B cell (primary cell): ENCODE data around the gene CCL11. TPM values are rescaled to one million over a fixed set of nuclear protein-coding genes. Genes with fewer than 3 reads are reported as not detected.

ENCODE experiments used
- ATAC-seq: fragments of 200-7000 bp; cut with Tn5 transposase; one replicate; pipeline ENCODE4 v1.10.0; 2021; ENCODE audit warnings: low read depth, mild to moderate bottlenecking, moderate number of reproducible peaks, moderate library complexity
- CTCF ChIA-PET: fragments of 350-600 bp; sonication (Branson Sonifier 250); formaldehyde crosslinking; loops from one replicate; lab custom pipeline; 2021; ENCODE audit warnings: antibody characterized with exemption, inconsistent platforms; lab: Charles Lee
- POLR2A ChIA-PET: fragments of 350-600 bp; sonication (Branson Sonifier 250); formaldehyde crosslinking; loops from one replicate; lab custom pipeline; 2021; ENCODE audit warnings: antibody characterized with exemption; lab: Charles Lee
- DNase-seq: peaks from one replicate; pipeline ENCODE4 v3.0.0; 2013
- H2AFZ ChIP-seq: 2 replicates; pipeline ENCODE4 v1.6.1; 2012; ENCODE audit warnings: mild to moderate bottlenecking, low read depth, low read length; ENCODE audit not compliant: insufficient read depth, poor library complexity, severe bottlenecking
- H3K27ac ChIP-seq, 2 donors: 1 replicate in 1 of 2; 2 replicates in 1 of 2; pipeline ENCODE4 v1.5.1; 2012 to 2013; ENCODE audit warnings: low read length in 2 of 2, mild to moderate bottlenecking in 2 of 2, moderate library complexity in 1 of 2
- H3K27me3 ChIP-seq, 4 experiments: fragments of 200-600 bp in 1 of 4; sonication (generic) in 1 of 4; replicated peaks in 1 of 4; 1 replicate in 2 of 4; 2 replicates in 2 of 4; pipeline versions ENCODE4 v1.6.1 to v1.7.0; 2013 to 2016; ENCODE audit warnings: low read length in 3 of 4, mild to moderate bottlenecking in 2 of 4, mixed read lengths in 1 of 4, moderate library complexity in 1 of 4; ENCODE audit not compliant: insufficient read depth in 4 of 4, control insufficient read depth in 3 of 4; ENCODE audit errors: control extremely low read depth in 1 of 4
- H3K36me3 ChIP-seq, 2 experiments: replicated peaks in 1 of 2; 1 replicate in 1 of 2; 2 replicates in 1 of 2; pipeline versions ENCODE4 v1.6.1 to v1.7.1; 2013; ENCODE audit warnings: low read length in 1 of 2; ENCODE audit not compliant: insufficient read depth in 2 of 2, control insufficient read depth in 1 of 2; ENCODE audit errors: control extremely low read depth in 1 of 2, extremely low read depth in 1 of 2
- H3K4me1 ChIP-seq, 2 donors: fragments of 200-600 bp in 1 of 2; sonication (generic) in 1 of 2; 1 replicate in 1 of 2; 2 replicates in 1 of 2; pipeline versions ENCODE4 v1.5.1 to v1.6.1; 2013 to 2017; ENCODE audit warnings: low read length in 2 of 2; ENCODE audit not compliant: control insufficient read depth in 2 of 2, insufficient read depth in 2 of 2
- H3K4me2 ChIP-seq: replicated peaks from 2 replicates; pipeline ENCODE3; 2012; ENCODE audit warnings: mild to moderate bottlenecking, low read depth, low read length; ENCODE audit not compliant: poor library complexity, severe bottlenecking
- H3K4me3 ChIP-seq, 5 experiments: fragments of 200-600 bp in 1 of 5; sonication (generic) in 1 of 5; 1 replicate in 3 of 5; 2 replicates in 2 of 5; pipeline versions ENCODE4 v1.5.1 to v1.7.0; 2011 to 2016; ENCODE audit warnings: low read length in 4 of 5, mild to moderate bottlenecking in 4 of 5, low read depth in 2 of 5, control low read depth in 1 of 5, moderate library complexity in 1 of 5; ENCODE audit not compliant: insufficient read depth in 1 of 5; ENCODE audit errors: control extremely low read depth in 1 of 5, extremely low read depth in 1 of 5
- H3K79me2 ChIP-seq: fragments of 200-600 bp; sonication (generic); one replicate; pipeline ENCODE4 v1.6.0; 2016; ENCODE audit warnings: low read length; ENCODE audit not compliant: control insufficient read depth, insufficient read depth
- H3K9ac ChIP-seq: fragments of 200-600 bp; sonication (generic); 2 replicates; pipeline ENCODE4 v1.6.1; 2017; ENCODE audit warnings: mild to moderate bottlenecking, low read length, moderate library complexity
- H3K9me3 ChIP-seq, 3 donors: one replicate each; pipeline versions ENCODE4 v1.6.1 to v1.7.1; 2013; ENCODE audit warnings: low read length in 2 of 3; ENCODE audit not compliant: control insufficient read depth in 2 of 3, insufficient read depth in 1 of 3; ENCODE audit errors: control extremely low read depth in 1 of 3
- H4K20me1 ChIP-seq: 2 replicates; pipeline ENCODE4 v1.6.0; 2012; ENCODE audit warnings: mild to moderate bottlenecking, low read length; ENCODE audit not compliant: insufficient read depth, control insufficient read depth, poor library complexity, severe bottlenecking
- H3K27ac Mint-ChIP-seq: one replicate; pipeline ENCODE4 v1.8.0; 2021; ENCODE audit warnings: mixed read lengths
- H3K27me3 Mint-ChIP-seq: one replicate; pipeline ENCODE4 v1.8.0; 2021; ENCODE audit warnings: mixed read lengths
- H3K4me1 Mint-ChIP-seq: one replicate; pipeline ENCODE4 v1.8.0; 2021; ENCODE audit warnings: mixed read lengths
- H3K4me3 Mint-ChIP-seq: one replicate; pipeline ENCODE4 v1.8.0; 2021; ENCODE audit warnings: mixed read lengths
- H3K9me3 Mint-ChIP-seq: one replicate; pipeline ENCODE4 v1.8.0; 2022; ENCODE audit warnings: mixed read lengths; ENCODE audit not compliant: insufficient read depth
- CTCF ChIP-seq: fragments of 200-600 bp; IDR thresholded peaks from one replicate; pipeline ENCODE4 v1.8.0; 2022; ENCODE audit warnings: antibody characterized with exemption, mild to moderate bottlenecking
- EZH2 ChIP-seq: IDR thresholded peaks from 2 replicates; pipeline ENCODE4 v1.6.1; 2012; ENCODE audit warnings: borderline replicate concordance, low read depth, mild to moderate bottlenecking, moderate library complexity, low read length; ENCODE audit not compliant: insufficient read depth, poor library complexity, severe bottlenecking
- WGBS: methylation state at CpG from one replicate; pipeline ENCODE4 v1.1.5; 2013; ENCODE audit warnings: missing lambda C conversion rate; ENCODE audit not compliant: insufficient coverage; 5-methylcytosine and 5-hydroxymethylcytosine counted together
- intact Hi-C: fragments of 100-400 bp; cut with micrococcal nuclease; formaldehyde crosslinking; loops from one replicate; pipeline ENCODE4 v1.10.0; 2022
- polyA plus RNA-seq: library from polyadenylated mRNA; depleted of rRNA; stranded (reverse); fragments of >200 nt; gene quantifications from 2 replicates; pipeline ENCODE4 v1.2.3, GENCODE V29; 2012
- total RNA-seq, 2 donors: library from RNA; stranded (reverse); fragments of 120-200 nt in 1 of 2; gene quantifications; 1 replicate in 1 of 2; 2 replicates in 1 of 2; pipeline versions ENCODE4 v1.2.3 to v1.2.4, GENCODE V29; 2013 to 2022

The CCL11 gene
- total and polyA plus RNA-seq, 2 donors (not counting 1 experiment from before 2014, with no cell fraction given): not detected

- H3K4me1 ChIP-seq: peaks cover 16 to 17% of the 10 kb centered on the region in 2 donors
- intact Hi-C loops: no loop called here
- ChIA-PET POLR2A (no interaction called here), CTCF (interaction anchor here (1.0 kb wide), 1 partner anchor 112 kb away, joined by 3 read pairs; no protein-coding TSS in a partner anchor)
- WGBS: 93% methylated on average over 1 of the region's 1 CpG
- no peak overlapping the region for H2AFZ ChIP-seq
- H3K27me3 ChIP-seq: peaks cover 0 to 8% (median 5%) of the 10 kb centered on the region in 4 experiments
- TF ChIP-seq CTCF: no peak
- TF ChIP-seq EZH2: no peak
- no peaks in the 10 kb centered on the region for H3K9me3 ChIP-seq
- no peak for DNase-seq
- no peak overlapping the region for H3K4me3 ChIP-seq
- no peaks in the 10 kb centered on the region for H3K9me3 Mint-ChIP-seq
- H3K4me1 Mint-ChIP-seq: peaks cover 12% of the 10 kb centered on the region
- H3K27ac ChIP-seq: no peak overlapping the region
- no peaks in the 10 kb centered on the region for H3K36me3 ChIP-seq
- no peak overlapping the region for H3K27ac Mint-ChIP-seq
- no peak for ATAC-seq
- no peaks in the 10 kb centered on the region for H3K79me2 ChIP-seq
- peaks cover 25% of the 10 kb centered on the region for H3K27me3 Mint-ChIP-seq
- no peak overlapping the region for H3K4me3 Mint-ChIP-seq
- H4K20me1 ChIP-seq: no peaks in the 10 kb centered on the region
- no peak overlapping the region for H3K4me2 ChIP-seq
- no peak overlapping the region for H3K9ac ChIP-seq
Observed at GRCh38 chr17:34249478-34249877, 36.1 kb upstream of the CCL11 start.

GRCh38 chr17:34251186-34251585 lies 34.4 kb upstream of the CCL11 start:
- Mint-ChIP-seq H3K4me1 (peaks cover 12% of the 10 kb centered on the region), H3K4me3 (no peak overlapping the region), H3K27ac (no peak overlapping the region), H3K9me3 (no peaks in the 10 kb centered on the region), H3K27me3 (peaks cover 35% of the 10 kb centered on the region)
- Histone ChIP-seq H4K20me1 (no peaks in the 10 kb centered on the region), H3K36me3 (no peaks in the 10 kb centered on the region), H3K4me2 (no peak overlapping the region), H2AFZ (no peak overlapping the region), H3K27me3 (peaks cover 0 to 19% (median 9%) of the 10 kb centered on the region in 4 experiments), H3K4me3 (no peak overlapping the region), H3K9ac (no peak overlapping the region), H3K79me2 (no peaks in the 10 kb centered on the region), H3K27ac (no peak overlapping the region), H3K4me1 (peaks cover 15 to 19% of the 10 kb centered on the region in 2 donors), H3K9me3 (no peaks in the 10 kb centered on the region)
- intact Hi-C loops: no loop called here
- DNase-seq: no peak
- TF ChIP-seq CTCF (no peak), EZH2 (no peak)
- ChIA-PET POLR2A (no interaction called here), CTCF (no interaction called here)
- no peak for ATAC-seq
- 100% methylated on average over 2 of the region's 3 CpGs for WGBS
